ENCODE data around the gene CIITA. TPM values are rescaled to one million over a fixed set of nuclear protein-coding genes. Genes with fewer than 3 reads are reported as not detected.
"Not testable (repeated sequence)": the region's sequence is repeated elsewhere in the genome, so short reads cannot be mapped to it uniquely, and the experiment has no call there.

The CIITA gene
- total and polyA plus RNA-seq, 12 donors: 1.3 to 48.1 (median 17.5) TPM

GRCh38 chr16:10829390-10830098 is 47.5 kb upstream of the CIITA start:
- not testable (repeated sequence) for H3K27me3 ChIP-seq; H3K4me3 ChIP-seq; H3K9me3 ChIP-seq (replicated peaks in 1 of 3); H3K36me3 ChIP-seq (replicated peaks in 1 of 2)
- Histone ChIP-seq H3K27ac (peak overlapping the region; percentile 64 to 94 (median 85)), H3K4me1 (replicated peaks in 1 of 2) (peaks cover 36 to 37% of the 10 kb centered on the region in 2 donors)
- peak in 5 of 7 donors; percentile 27 to 66 (median 55) for DNase-seq
- intact Hi-C loops (cut with DNase I): loop anchor here in 1 of 2 donors (5.0 to 10.0 kb wide), 2 partner anchors 82 to 85 kb away; no protein-coding TSS in a partner anchor
- peak in 1 of 2 donors; percentile 28 for TF ChIP-seq POLR2A (IDR thresholded peaks at IDR 0.05)
- 28 to 35% (median 30%) methylated on average over 17 to 18 of the region's 18 CpGs for WGBS, 4 donors

DNA sequence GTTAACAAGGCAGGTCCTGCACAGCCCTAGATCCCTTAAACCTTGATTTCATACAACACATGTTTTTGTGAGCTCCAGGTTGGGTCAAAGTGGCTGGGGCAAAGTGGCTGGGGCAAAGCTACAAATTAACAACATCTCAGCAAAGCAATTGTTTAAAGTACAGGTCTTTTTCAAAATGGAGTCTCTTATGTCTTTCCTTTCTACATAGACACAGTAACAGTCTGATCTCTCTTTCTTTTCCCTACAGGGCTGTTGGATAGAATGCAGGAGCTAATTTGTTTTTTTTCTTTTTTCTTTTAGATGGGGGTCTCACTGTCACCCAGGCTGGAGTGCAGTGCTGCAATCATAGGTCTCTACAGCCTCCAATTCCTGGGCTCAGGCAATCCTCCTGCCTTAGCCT is 46.8 kb upstream of the CIITA start:
- not testable (repeated sequence) for H3K9me3 ChIP-seq (replicated peaks in 1 of 3); H3K4me3 ChIP-seq; H3K27me3 ChIP-seq; H3K36me3 ChIP-seq (replicated peaks in 1 of 2); DNase-seq
- intact Hi-C loops (cut with DNase I): loop anchor here in 1 of 2 donors (5.0 to 10.0 kb wide), 2 partner anchors 83 to 85 kb away; no protein-coding TSS in a partner anchor
- H3K4me1 ChIP-seq (replicated peaks in 1 of 2): peaks cover 30 to 32% of the 10 kb centered on the region in 2 donors
- H3K27ac ChIP-seq: peak overlapping the region in 4 of 5 donors; percentile 80 to 94 (median 84)

DNA sequence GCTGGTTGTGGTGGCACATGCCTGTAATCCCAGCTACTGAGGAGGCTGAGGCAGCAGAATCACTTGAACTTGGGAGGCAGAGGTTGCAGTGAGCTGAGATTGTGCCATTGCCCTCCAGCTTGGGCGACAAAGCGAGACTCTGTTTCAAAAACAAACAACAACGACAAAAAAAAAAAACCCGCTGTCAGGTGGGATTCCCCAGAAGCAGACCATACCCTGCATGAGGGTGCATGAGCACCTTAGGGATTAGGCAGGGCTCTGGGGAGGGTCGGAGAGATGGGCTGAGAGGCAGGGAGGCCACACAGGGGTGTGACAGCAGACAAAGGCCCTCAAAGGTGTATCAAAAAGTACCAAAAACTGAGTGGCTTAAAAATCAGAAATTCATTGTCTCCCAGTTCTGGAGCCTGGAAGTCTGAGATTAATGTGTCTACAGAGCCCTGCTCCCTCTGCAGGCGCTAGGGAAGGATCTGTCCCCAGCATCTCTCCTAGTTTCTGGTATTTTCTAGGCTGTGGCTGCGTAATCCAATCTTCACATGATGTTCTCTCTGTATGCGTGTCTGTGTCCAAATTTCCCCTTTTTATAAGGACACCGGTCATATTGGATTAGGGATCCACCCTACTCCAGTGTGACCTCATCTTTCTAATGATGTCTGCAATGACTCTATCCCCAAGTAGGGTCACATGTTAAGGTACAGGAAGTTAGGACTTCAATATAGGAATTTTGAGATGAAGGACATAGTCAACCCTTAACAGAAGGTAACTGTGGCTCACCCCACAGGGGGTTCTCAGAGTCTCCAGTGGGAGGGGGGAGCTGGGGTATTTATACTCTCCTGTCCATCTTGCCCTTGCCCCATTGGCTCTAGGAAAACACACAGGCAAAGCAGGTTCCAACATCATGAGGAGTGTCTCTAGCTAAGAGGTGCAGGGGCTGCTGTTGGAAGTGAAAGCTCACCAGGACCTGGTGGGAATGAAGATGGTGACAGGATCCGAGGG is 44.8 kb upstream of the CIITA start:
- TF ChIP-seq CTCF (IDR thresholded peaks at IDR 0.05): no peak
- no peak for TF ChIP-seq POLR2A (IDR thresholded peaks at IDR 0.05)
- Histone ChIP-seq H3K27me3 (no peaks in the 10 kb centered on the region), H3K36me3 (replicated peaks in 1 of 2) (no peaks in the 10 kb centered on the region), H3K4me3 (no peak overlapping the region), H3K27ac (peak overlapping the region in 1 of 5 donors; percentile 31), H3K9me3 (replicated peaks in 1 of 3) (no peaks in the 10 kb centered on the region), H3K4me1 (replicated peaks in 1 of 2) (peaks cover 26 to 29% of the 10 kb centered on the region in 2 donors)
- intact Hi-C loops (cut with DNase I): loop anchor here in 1 of 2 donors (5.0 to 10.0 kb wide), 2 partner anchors 83 to 85 kb away; no protein-coding TSS in a partner anchor
- DNase-seq: peak in 1 of 7 donors; percentile 16
- 83 to 94% (median 86%) methylated on average over 10 of the region's 10 CpGs for WGBS, 4 donors

DNA sequence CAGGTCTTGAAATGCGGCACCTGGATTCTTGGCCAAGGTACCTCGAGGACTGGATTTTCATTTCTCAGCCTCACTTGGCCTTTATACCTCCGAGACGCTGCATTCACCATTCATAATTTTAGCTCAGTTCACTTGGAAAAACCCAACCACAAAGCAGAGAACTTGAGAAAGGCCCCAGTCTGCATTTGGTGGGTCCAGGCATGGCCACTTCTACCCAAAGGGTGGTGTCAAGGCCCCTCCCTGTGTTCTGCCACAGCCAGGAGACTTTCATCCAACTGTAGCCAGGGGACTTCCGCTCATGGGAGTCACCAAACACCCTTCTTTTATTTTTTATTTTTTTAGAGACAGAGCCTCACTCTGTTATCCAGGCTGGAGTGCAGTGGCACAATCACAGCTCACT is 43.7 kb upstream of the CIITA start:
- no peak for DNase-seq
- Histone ChIP-seq H3K9me3 (replicated peaks in 1 of 3) (no peaks in the 10 kb centered on the region), H3K27me3 (no peaks in the 10 kb centered on the region), H3K4me3 (no peak overlapping the region), H3K27ac (no peak overlapping the region), H3K4me1 (replicated peaks in 1 of 2) (peaks cover 16 to 18% of the 10 kb centered on the region in 2 donors), H3K36me3 (replicated peaks in 1 of 2) (no peaks in the 10 kb centered on the region)
- TF ChIP-seq CTCF (IDR thresholded peaks at IDR 0.05): no peak
- no peak for TF ChIP-seq POLR2A (IDR thresholded peaks at IDR 0.05)
- 90 to 97% (median 94%) methylated on average over 5 of the region's 5 CpGs for WGBS, 4 donors
- intact Hi-C loops (cut with DNase I): loop anchor here in 1 of 2 donors (5.0 to 10.0 kb wide), 2 partner anchors 82 to 86 kb away; no protein-coding TSS in a partner anchor

DNA sequence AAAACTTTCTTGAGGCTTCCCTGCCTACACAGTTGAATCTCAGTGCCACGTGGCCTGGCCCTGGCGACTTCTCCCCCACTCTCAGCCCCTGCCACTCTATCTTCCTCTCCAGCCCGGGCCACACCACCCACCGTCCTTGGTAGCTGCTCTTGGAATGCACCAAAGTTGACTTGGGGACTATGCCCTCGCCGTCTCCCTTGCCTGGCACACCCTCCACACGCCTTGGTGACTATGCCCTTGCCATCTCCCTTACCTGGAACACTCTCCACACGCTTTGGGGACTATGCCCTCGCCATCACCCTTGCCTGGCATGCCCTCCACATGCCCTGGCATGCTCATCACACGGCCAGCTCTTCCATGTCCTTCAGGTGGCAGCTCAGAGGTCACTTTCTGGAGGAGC is 42.9 kb upstream of the CIITA start:
- Histone ChIP-seq H3K4me3 (no peak overlapping the region), H3K4me1 (replicated peaks in 1 of 2) (peaks cover 7 to 10% of the 10 kb centered on the region in 2 donors), H3K36me3 (replicated peaks in 1 of 2) (no peaks in the 10 kb centered on the region), H3K9me3 (replicated peaks in 1 of 3) (no peaks in the 10 kb centered on the region), H3K27ac (no peak overlapping the region), H3K27me3 (no peaks in the 10 kb centered on the region)
- DNase-seq: no peak
- WGBS, 4 donors: 86 to 97% (median 90%) methylated on average over 8 to 10 of the region's 10 CpGs
- TF ChIP-seq POLR2A (IDR thresholded peaks at IDR 0.05): no peak
- TF ChIP-seq CTCF (IDR thresholded peaks at IDR 0.05): no peak
- intact Hi-C loops (cut with DNase I): loop anchor here in 1 of 2 donors (5.0 to 10.0 kb wide), 2 partner anchors 81 to 87 kb away; no protein-coding TSS in a partner anchor

Data from adrenal gland (tissue), 12 donors.